ENCODE data around the gene ZNRD2.
A peak's percentile ranks its signal among the peaks of the same experiment; 100 is the strongest.

Gene ZNRD2

DNA sequence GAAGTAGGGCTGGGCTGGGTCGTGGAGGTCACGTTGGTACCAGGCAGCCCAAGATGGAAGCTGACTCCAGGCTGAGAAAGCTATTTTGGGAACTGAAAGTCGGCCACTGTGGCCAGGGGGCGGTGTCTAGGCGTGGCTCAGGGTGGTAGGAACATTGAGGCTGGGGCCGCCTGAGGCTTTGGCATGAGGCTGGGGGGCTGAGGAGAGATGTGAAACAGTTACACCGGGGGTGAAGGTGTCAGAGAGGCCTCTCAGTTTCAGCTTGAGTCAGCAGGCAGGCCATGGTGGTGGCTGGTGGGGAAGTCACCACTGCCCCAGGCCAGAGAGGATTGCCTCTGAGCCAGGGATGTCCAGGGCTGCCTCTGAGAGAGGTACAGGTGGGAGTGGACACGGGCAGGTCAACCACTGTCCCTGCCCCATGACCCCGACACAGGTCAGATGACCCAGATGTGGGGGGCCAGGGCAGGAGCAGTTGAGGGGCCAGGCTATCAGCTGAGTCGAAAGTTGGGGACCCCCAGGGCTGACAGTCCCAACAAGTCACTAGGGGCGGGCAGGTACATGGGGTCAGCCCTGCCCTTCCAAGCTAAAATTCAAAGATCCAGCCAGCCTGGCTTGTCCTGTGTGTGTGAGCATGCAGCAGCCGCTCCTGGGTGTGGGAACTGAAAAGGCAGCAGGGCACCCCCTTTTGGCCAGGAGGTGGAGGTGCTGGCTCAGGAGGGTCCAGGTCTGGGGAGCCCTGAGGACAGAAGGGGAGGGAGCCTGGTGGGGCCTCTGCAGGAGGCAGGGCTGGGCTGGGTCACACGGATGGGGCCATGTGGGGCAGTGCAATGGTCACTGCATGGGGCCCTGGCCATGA is 18.1 kb downstream of the ZNRD2 start:
- DNase-seq (ENCODE audit: low read depth) = no peak

DNA sequence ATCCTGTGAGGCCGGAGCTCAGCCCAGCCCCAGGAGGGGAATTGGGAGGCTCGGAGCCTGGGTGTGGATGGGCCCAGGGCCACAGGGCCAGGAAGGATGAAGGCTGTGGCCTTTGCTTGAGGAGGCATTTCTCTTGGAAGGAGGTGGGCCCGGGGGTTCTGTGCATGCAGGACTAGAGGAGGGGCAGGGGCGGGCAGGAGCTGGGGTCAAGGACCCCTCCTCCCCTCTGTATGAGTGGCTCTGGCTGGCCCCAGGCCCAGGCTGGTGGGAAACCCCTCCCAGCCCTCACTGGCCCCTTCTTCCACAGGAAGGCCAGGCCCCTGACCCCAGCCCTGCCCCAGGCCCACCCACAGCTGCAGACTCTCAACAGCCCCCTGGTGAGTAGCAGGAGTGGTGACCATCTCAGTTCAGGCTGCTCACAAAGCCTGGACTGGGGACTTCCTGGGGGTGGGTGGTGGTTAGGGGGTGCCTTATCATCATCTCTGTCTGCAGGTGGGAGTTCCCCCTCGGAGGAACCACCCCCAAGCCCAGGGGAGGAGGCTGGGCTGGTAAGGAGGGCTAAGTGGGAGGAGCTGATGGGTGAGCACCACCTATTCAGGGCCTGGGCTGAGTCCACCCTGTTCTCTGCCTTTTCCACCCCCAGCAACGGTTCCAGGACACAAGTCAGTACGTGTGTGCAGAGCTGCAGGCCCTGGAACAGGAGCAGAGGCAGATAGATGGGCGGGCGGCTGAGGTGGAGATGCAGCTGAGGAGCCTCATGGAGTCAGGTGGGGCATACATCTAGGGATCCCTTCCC is 19.4 kb downstream of the ZNRD2 start:
- no peak for DNase-seq (ENCODE audit: low read depth)

DNA sequence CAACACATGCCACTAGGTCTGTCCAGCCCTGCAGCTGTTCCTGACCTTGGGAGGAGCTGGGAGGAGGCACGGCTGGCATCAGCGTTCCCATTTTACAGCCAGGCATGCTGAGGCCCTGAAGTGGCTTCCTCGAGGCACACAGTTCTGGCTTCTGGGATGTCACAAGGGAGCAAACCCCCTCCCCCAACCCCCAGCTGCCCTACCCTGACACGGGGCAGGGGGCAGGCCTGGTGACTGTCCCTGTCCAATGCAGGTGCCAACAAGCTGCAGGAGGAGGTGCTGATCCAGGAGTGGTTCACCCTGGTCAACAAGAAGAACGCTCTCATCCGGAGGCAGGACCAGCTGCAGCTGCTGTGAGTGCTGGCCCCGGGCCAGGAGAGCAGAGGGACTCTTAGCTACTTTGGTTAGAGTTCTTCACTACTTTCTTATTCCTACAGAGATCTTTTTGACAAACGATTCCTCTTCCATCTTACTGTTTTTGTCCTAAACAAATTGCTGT is 20.0 kb downstream of the ZNRD2 start:
- no peak for DNase-seq (ENCODE audit: low read depth)

DNA sequence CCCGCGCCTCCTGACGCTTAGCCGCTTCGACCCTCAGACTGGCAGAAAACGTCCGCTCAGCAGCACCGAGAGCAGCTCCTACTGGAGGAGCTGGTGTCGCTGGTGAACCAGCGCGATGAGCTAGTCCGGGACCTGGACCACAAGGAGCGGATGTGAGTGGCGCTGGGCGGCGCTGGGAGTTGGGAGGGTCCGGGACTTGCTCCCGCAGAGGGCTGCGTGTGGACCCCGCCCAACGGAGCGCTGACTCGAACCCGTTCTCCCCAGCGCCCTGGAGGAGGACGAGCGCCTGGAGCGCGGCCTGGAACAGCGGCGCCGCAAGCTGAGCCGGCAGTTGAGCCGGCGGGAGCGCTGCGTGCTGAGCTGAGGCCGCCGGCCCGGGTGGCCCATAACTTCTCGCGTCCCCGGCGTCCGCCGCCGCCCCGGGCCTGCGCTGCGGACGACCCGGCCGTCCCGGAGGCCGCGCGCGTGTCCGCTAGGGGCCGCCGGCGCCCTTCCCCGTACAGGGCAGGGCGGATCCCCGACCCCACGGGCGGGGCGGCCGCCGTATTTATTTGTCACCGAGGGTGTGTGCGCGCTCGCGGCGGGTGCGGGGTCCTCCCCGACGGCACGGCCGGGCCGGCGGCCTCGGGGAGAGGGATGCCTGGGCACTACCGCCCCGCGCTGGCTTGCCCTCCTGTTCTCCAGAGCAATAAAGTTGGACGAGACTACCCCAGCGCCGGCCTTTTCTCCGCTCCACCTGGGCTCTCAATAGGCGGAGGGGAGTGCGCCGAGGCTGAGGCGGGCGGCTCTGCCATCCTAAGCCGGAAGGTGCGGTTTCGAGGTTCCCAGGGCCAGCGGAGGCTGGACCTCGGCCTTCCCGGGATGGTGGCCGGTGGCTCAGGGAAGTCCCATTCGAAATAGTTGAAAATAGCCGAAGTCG is 21.9 kb downstream of the ZNRD2 start:
- no peak for DNase-seq (ENCODE audit: low read depth)

DNA sequence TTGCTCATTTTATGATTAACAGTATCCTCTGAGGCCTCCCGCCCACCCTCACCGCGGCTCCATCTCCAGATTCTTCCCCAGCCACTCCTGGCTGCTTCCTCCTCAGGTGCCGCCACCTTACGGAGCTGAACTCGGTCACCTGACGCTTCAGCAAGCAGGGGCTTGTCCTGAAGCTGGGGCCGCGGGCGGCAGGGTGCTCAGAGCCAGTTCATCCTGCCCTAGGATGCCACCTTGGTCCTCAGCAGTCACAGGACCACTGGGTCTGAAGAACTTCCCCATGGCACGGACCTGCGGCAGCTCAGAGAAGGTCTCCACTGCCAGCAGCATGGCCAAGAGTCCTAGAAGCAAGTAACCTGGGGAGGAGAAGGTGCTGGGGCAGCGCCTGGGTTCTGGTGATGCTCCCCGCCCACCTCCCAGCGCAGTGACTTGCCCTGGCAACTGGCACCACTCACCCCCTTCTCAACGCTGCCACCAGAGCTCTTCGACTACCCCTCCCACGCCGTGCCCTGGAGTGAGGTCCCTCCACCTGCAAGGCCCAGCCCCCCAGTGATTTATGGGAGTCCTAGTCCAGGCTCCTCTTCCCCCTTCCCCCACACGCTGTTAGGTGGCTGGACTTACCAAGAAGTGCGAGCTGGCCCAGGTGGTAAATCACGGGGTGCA is 22.7 kb downstream of the ZNRD2 start:
- DNase-seq (ENCODE audit: low read depth) = no peak

DNA sequence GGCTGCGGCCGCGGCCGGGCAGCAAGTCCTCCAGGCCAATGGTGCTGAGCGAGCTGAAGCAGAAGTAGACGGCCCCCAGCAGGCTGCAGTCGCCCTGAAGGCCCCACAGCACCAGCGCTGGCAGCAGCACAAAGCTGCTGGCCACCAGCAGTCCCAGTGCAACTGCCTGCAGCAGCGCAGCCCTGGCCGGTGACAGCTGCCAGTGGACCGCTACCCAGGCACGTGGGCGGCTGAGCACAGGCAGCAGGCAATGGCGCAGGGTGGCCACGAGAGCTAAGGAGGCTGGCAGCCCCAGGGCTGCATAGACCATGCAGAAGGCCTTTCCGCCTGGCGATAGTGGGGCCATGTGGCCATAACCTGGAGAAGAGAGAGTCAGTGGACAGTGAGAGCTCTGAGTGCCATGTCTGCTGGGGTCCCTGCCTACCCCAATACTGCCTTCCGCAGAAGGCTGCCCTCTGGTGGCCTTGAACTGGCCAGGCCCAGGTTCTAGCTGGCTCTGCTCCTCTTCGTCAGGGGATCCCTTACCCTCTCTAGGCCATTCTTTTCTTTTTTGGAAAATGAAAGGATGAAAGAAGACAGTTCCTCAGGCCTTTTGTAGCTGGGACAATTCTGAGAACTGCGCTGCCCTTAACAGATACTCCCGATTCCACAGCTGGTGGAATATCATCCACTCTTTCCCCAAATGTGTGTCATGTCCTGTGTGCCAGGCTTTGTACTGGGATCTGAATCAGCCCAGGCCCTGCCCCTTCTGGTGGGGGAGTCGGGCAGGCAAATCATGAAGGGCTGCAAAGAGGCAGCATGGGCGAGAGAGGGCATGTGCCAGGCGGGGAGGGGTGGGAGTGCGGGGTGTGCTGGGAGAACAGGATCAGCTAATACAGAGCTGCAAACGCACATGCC is 23.5 kb downstream of the ZNRD2 start:
- DNase-seq (ENCODE audit: low read depth) = no peak

DNA sequence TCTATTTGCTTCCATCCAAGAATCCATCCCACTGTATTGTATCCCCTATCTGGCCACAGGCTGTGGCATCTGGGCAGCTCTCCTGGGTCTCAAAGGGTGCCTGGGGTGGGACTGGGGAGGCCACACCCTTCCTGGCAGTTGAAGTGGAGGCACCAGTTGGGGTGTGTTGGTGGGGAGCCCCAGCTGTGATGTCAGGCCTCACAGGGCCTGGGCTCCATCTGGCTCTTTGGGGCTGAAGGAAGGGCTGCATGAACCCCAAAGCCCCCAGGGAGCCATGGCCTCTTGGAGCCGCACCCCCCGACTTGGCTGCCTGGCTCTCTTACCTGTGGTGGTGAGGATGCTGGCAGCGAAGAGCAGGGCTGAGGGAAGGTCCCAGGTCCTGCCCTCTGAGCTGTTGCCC is 24.9 kb downstream of the ZNRD2 start:
- no peak for DNase-seq (ENCODE audit: low read depth)

DNA sequence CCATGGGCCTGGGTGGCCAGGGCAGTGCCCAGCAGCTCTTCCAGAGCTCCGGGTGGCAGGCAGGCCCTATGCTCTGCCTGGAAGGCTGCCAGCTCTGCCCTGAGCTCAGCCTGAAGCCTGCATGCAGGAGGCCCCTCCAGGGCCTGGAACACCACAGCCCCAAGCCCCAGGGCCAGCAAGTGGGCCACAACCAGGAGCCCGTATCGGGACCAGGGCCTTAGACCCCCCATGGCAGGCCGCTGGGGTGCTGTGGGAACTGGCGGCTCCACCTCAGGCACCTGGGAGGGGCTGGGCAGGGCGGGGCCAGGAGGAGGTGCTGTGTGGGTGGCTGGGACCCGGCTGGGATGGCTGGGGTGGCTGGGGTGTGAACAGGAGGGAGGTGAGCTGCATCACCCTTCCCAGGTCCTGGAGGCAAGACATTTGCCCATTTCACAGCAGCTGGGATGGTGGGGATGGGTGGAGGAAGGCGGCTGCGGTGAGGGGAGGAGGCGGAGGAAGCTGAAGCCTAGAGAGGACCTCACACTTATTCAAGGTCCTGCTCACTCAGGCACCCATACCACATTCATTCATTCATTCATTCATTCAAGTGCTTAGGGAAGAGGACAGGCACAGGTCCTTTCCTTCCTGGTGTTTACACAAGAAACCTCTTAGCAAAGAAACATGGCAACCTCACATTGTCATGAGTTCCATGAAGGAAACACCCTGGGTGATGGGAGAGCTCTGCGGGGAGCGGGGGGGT is 25.4 kb downstream of the ZNRD2 start, which contains the start of gene KCNK7:
Gene KCNK7, minus strand, starts transcription at position 258 of the 739 bp plus-strand sequence. Its CDS starts 28 bp downstream, at position 230.
- no peak for DNase-seq (ENCODE audit: low read depth)

DNA sequence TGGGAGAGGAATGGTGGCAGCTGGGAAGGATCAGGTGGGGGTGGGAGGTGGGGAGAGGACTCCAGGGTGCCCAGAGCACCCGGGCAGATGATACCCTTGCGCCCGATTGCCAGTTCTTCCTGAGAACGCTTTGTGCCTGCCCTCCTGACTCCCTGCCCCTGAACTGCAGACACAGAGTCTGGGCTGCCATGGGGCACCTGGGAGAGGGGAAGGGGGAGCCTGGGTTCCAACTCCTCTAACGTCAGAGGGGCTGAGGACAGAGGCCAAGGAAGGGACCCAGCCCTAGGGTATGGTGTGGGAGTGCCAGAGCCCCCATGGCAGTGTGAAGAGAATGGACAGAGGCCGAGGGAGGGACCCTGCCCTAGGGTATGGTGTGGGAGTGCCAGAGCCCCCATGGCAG is 26.2 kb downstream of the ZNRD2 start:
- no peak for DNase-seq (ENCODE audit: low read depth)

DNA sequence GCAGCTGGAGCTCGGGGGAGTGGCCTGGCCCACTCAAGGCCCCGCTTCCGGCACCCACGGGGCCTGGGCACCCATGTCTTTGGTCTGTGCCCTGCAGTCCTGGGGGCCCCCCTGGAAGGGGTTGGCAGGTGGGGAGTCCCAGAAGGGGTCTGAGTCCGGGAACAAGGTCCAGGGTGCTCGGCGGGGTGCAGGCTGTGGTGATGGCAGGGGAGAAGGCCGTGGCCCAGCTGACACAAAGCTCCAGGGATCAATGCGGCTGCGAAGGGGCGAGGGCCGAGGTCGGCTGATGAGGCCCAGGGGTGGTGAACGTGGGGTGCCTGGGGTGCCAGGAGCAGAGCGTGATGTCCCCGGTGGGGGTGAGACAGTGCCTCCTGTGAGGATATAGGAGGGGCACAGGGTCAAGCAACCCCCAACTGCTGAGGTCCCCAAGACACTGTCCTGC is 28.0 kb downstream of the ZNRD2 start:
- DNase-seq (ENCODE audit: low read depth) = no peak

DNA sequence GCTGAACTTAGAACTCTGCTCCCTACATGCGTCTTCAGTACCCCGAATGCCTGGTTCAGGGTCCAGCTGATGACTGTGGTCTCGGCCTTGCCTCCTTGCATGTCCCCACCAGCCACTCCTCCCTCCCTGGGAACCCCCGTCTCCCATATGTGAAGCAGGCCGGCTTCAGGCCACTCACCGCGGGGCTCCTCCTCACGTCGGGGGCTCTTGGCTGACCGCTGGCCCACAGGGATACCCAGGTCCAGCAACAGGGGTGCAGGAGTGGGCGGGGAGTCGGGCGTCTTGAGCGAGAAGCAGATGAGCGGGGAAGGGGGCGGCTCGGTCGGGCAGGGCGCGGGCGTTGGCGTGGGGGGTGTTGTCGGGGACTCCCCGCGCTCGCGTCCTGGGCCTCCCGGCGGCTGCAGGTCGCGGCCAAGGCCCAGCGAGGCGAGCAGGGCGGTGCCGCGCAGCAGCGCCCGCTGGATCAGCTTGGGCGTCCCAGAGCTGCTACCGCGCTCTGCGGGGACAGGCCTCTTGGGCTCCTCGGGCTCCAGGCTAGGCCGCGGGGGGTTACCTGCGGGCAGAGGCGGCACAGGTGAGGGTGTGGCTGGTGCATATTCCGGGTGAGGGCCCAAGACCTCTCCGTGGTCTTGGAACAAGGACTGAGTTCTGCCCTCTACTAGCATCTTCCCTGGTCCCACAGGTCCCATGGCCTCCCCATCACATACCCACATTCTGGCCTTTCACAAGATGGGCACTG is 29.1 kb downstream of the ZNRD2 start:
- no peak for DNase-seq (ENCODE audit: low read depth)

DNA sequence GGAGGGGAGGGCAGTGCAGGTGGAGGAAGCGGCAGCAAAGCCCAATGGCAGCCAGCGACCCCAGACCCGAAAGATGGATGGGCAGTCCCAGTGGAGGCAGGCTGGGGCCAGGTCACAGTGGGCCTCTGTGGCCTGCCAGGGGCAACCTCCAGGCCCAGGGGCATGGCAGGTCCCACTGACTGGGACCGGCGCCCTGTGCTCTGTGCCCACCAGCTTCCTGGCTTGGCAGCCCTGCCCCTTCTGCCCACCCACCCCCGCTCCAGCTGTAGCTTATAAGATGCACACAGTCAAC is 29.6 kb downstream of the ZNRD2 start:
- no peak for DNase-seq (ENCODE audit: low read depth)

DNA sequence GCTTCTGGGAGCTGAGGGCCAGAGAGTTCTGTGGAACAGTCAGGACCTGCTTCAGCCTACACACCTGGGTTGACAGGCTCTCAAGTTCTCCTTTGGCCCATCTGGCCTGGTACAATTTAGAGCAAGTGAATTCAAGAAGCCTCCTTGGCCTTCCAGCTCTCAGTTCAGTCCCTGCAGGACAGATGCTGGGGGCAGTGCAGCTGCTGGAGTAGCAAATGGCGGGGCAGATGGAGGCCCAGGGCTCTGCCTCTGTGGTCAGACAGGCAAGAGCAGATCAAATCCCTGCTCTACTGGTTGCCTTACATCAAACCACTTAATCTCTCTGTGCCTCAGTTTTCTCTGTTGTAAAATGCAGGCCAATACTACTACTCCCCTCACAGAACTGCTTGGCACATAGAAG is 34.0 kb downstream of the ZNRD2 start:
- no peak for DNase-seq (ENCODE audit: low read depth)

DNA sequence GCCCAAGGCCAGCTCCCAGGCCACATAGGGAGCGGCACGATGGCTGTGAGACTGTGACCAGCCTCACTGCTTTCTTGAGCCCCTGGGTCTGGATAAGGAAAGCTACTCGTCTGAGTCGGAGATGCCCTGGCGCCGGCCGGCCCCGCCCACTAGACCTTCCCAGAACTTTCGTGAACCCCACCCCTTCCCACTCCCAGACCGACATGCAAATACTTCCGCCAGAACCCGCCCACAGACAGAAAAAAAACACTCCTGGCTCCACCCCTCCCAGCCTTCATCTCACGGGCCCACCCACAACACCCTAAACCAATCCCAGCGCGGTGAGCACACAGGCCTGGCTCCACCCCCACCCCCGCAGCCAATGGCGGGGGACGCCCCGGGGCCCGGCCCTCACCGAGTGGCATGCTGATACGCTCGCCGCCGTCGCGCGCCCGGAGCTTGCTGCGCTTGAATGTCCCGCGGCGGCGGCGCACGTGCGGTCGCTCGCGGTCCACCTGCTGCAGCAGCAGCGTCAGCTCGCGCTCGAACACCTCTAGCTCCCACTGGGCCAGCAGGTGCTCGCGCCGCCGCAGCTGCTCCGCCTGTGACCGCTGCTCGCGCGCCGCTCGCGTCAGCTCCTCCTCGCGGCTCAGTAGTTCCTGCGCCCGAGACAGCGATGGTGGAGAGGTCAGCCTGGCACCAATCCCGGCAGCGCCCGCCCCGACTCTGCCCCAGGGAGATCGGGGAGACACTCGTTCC is 36.8 kb downstream of the ZNRD2 start:
- DNase-seq (ENCODE audit: low read depth) = peak; percentile 88

DNA sequence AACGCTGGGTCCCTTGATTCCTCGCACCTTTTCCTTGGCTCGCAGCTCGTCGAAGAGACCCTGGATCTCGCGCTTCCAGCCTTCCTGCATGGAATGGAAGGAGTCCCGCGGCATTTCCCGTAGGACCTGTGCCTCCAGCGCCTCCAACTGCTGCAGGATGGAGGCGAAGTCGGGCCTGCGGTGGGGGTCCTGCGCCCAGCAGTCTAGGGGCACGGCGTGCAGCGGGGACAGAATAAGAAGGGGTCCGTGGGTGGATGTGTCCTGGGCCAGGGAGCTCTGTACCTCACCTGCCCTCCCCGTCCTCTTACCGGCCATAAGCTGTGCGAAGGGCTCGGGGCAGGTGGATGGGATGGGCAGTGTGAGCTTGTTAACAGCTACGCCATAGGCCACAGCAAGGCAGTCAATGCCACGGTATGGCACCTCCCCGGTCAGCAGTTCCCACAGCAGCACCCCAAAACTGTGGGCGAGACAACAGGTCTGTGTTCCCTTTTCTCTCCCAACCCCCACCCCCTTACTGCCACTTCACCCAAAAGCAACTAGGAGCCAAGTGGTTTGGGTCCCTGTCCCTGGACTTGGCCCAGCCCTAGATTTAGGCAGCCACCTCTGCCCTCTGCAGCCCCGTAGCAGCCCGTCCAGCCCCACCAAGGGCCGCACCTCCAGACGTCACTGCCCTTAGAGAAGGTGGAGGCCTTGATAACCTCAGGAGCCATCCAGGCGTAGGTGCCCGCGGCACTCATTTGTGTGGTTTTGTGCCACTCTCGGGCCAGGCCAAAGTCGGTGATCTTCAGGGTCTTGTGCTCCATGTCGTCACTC is 37.5 kb downstream of the ZNRD2 start:
- no peak for DNase-seq (ENCODE audit: low read depth)

DNA sequence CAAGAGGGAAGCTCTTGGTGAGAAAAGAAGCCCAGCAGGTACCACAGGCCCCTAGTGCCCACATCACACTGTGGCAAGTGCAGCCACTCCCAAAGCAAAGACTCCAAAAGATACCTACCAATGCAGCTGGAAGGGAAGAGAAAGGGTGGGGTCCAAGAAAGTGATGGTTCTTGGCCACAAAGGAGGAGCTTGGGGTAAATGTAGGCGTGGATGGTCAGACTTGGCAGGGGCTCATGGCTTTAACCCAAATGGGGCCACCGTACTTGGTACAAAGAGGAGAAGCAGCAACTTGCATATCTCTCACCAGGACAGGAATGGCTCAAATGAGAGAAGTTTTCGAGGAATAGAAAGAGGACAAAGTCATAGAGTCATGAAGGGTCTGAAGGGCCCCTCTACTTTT is 39.0 kb downstream of the ZNRD2 start:
- DNase-seq (ENCODE audit: low read depth) = no peak

DNA sequence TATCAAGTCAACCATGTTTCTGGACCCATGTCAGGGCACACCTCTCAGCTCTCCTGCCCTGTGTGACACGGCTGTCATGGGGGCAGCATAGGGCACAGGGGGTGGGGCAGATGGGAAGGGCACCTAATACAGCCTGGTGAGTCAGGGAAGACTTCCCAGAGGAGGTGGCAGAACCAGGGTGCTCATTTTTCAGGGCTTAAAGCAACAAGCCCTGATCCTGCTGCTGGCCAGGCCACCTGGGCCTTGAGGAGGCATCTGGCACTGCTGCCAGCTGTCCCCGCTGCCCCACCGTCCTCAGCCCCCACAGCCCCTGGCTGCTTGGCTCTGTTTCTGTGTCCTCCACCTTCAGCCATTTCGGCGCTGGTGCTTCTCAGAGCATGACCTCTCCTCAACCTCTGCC is 39.4 kb downstream of the ZNRD2 start:
- DNase-seq (ENCODE audit: low read depth) = no peak

DNA sequence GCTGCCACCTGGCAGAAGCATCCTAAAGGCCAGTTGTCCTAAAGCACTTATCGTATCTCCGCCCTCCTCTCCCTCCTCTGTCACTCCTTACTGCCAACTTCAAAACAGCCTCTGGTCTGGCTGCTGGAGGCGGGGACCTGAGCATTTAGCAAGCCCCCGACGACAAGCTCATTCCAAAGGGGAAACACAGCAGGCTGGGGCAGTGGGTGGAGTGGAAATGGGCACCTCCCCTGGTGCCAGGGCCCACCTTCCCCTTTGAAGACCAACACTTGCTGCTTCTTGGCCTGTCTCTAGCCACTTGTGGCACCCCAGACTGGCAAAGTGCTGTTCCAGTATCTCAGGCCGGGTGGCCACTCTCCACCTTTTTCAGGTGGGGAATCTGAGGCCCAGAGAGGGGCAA is 40.1 kb downstream of the ZNRD2 start:
- no peak for DNase-seq (ENCODE audit: low read depth)

Measured in non-pigmented ciliary epithelial cell (primary cell).